ENCODE results near the gene PRIMA1.

Gene PRIMA1

GRCh38 chr14:93733231-93733630 is 55.1 kb downstream of the PRIMA1 start:
- H3K4me3 ChIP-seq (ENCODE audit: low read depth, low read length), result no peak overlapping the region
- TF ChIP-seq CTCF (IDR thresholded peaks at IDR 0.05; ENCODE audit: borderline replicate concordance, insufficient read depth, low read depth, low read length), result no peak

- TF ChIP-seq CTCF (IDR thresholded peaks at IDR 0.05; ENCODE audit: borderline replicate concordance, insufficient read depth, low read depth, low read length), result no peak
- H3K4me3 ChIP-seq (ENCODE audit: low read depth, low read length), result no peak overlapping the region
Measured at GRCh38 chr14:93732524-93732923, 55.8 kb downstream of the PRIMA1 start.

- no peak for TF ChIP-seq CTCF (IDR thresholded peaks at IDR 0.05; ENCODE audit: borderline replicate concordance, insufficient read depth, low read depth, low read length)
- no peak overlapping the region for H3K4me3 ChIP-seq (ENCODE audit: low read depth, low read length)
Measured at GRCh38 chr14:93731753-93732152, 56.5 kb downstream of the PRIMA1 start.

GRCh38 chr14:93729993-93730392 is 58.3 kb downstream of the PRIMA1 start:
- H3K4me3 ChIP-seq (ENCODE audit: low read depth, low read length), result no peak overlapping the region
- no peak for TF ChIP-seq CTCF (IDR thresholded peaks at IDR 0.05; ENCODE audit: borderline replicate concordance, insufficient read depth, low read depth, low read length)

- no peak for TF ChIP-seq CTCF (IDR thresholded peaks at IDR 0.05; ENCODE audit: borderline replicate concordance, insufficient read depth, low read depth, low read length)
- H3K4me3 ChIP-seq (ENCODE audit: low read depth, low read length), result no peak overlapping the region
Measured at GRCh38 chr14:93728651-93729016, 59.7 kb downstream of the PRIMA1 start.

GRCh38 chr14:93727917-93728650 is 60.2 kb downstream of the PRIMA1 start:
- TF ChIP-seq CTCF (IDR thresholded peaks at IDR 0.05; ENCODE audit: borderline replicate concordance, insufficient read depth, low read depth, low read length), result no peak
- H3K4me3 ChIP-seq (ENCODE audit: low read depth, low read length), result no peak overlapping the region

GRCh38 chr14:93727039-93727740 is 61.1 kb downstream of the PRIMA1 start:
- no peak for TF ChIP-seq CTCF (IDR thresholded peaks at IDR 0.05; ENCODE audit: borderline replicate concordance, insufficient read depth, low read depth, low read length)
- H3K4me3 ChIP-seq (ENCODE audit: low read depth, low read length), result no peak overlapping the region
